GM18502 (cell line): ENCODE measurements around the gene MTFR2.
"Not testable (repeated sequence)": the region's sequence is repeated elsewhere in the genome, so short reads cannot be mapped to it uniquely, and the experiment has no call there.

Source experiments
- ATAC-seq: cut with Tn5 transposase; IDR thresholded peaks from one replicate; pipeline ENCODE4 v1.9.1; 2021; ENCODE audit warnings: mild to moderate bottlenecking; ENCODE audit not compliant: unreplicated experiment, poor library complexity

MTFR2 gene

GRCh38 chr6:136236466-136237293, 13.4 kb downstream of the MTFR2 start:
- ATAC-seq = no peak

- ATAC-seq = no peak
These were observed 14.9 kb downstream of the MTFR2 start for GRCh38 chr6:136235233-136235564.

- ATAC-seq = no peak
These were observed 17.4 kb downstream of the MTFR2 start for GRCh38 chr6:136232701-136233100.

- ATAC-seq = no peak
These were observed 19.8 kb downstream of the MTFR2 start for GRCh38 chr6:136230219-136230853.

- no peak for ATAC-seq
These were observed 21.3 kb downstream of the MTFR2 start for GRCh38 chr6:136228814-136229213.

- ATAC-seq = peak; percentile 24
These were observed 23.3 kb downstream of the MTFR2 start for GRCh38 chr6:136226674-136227377.

- ATAC-seq = peak; percentile 90
These were observed 24.0 kb downstream of the MTFR2 start for GRCh38 chr6:136226027-136226673.

GRCh38 chr6:136225496-136225895, 24.6 kb downstream of the MTFR2 start:
- ATAC-seq = no peak

GRCh38 chr6:136224974-136225373, 25.1 kb downstream of the MTFR2 start:
- not testable (repeated sequence) for ATAC-seq

- ATAC-seq = no peak
These were observed 33.4 kb downstream of the MTFR2 start for GRCh38 chr6:136216503-136217401.

- no peak for ATAC-seq
These were observed 36.3 kb downstream of the MTFR2 start for GRCh38 chr6:136213853-136214252.

- ATAC-seq = no peak
These were observed 37.0 kb downstream of the MTFR2 start for GRCh38 chr6:136213012-136213539.

GRCh38 chr6:136212608-136213007, 37.5 kb downstream of the MTFR2 start:
- no peak for ATAC-seq

GRCh38 chr6:136210398-136211165, 39.5 kb downstream of the MTFR2 start:
- no peak for ATAC-seq

GRCh38 chr6:136209496-136209895, 40.6 kb downstream of the MTFR2 start:
- no peak for ATAC-seq

GRCh38 chr6:136208783-136209182, 41.3 kb downstream of the MTFR2 start:
- no peak for ATAC-seq

- ATAC-seq = no peak
These were observed 48.4 kb downstream of the MTFR2 start for GRCh38 chr6:136201732-136202131.

- ATAC-seq = no peak
These were observed 57.2 kb downstream of the MTFR2 start for GRCh38 chr6:136192902-136193301.
